ENCODE results near the gene MPP3.
A peak's percentile ranks its signal among the peaks of the same experiment; 100 is the strongest.
"Not testable (repeated sequence)": the region's sequence is repeated elsewhere in the genome, so short reads cannot be mapped to it uniquely, and the experiment has no call there.

Gene MPP3

DNA sequence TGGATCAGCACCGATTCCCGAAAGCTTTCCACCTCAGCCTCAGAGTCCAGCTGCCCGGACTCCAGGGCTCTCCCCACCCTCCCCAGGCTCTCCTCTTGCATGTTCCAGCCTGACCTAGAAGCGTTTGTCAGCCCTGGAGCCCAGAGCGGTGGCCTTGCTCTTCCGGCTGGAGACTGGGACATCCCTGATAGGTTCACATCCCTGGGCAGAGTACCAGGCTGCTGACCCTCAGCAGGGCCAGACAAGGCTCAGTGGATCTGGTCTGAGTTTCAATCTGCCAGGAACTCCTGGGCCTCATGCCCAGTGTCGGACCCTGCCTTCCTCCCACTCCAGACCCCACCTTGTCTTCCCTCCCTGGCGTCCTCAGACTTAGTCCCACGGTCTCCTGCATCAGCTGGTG is 29.0 kb upstream of the MPP3 start:
- DNase-seq (ENCODE audit: low read depth), result no peak

DNA sequence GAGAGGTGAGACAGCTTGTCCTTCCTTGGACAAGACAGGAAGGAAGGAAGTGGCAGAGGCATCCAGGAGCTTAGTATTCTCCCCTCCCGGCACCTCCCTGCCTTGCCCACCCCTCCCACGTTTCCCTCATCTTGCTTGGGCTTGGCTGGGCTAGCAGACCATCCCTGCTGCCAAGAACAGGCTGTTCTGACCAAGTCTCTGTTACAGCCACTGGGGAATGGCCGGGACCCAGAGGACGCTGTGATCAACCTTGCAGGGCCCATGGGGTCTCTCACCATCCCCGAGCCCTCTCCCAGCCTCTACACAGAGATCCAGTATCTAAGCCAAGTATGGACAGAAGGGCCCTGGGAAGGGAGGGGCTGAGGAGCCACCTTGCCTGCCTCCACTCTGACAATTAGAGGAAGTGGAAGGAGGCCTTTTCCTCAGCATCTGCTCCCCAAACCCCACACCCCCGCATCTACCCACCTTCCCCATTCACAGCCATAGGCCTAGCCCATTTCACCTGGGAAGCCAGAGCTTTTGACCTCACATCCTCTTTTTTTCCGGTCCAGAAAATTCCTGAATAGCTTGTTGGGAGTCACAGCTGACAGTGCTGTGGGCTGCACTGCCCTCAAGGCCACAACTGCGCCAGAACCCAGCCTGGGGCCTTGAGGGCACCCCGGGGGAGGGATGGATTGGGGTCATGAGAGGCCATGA is 28.1 kb upstream of the MPP3 start:
- no peak for DNase-seq (ENCODE audit: low read depth)

DNA sequence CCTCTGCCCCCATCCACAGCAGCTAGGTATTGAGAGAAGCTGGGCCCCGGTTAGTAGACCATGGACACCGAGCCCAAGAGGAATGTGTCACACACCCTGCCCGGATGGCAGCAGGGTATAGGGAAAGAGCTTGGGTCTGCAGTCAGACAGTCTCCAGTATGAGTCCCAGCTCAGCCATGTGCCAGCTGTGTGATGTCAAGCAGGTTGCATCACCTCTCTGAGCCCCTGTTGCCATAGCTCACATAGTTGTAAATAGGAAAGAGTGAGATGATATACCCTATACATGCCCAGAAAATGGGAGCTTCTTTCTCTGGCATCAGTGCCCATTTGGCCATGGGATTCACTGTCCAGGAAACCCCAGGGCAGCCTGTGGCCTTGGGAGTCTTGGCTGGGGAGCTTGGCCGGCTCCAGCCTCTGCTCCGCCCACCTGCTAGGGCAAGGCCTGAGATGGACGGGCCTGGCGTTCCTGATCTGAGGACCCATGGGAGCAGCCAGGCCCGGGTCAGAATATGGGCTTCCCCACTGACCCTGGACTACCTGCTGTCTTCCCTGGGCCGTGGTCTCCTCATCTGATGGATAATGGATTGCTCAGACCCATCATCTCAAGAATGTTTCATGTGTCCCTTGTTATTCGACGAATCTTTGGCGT is 27.3 kb upstream of the MPP3 start:
- no peak for DNase-seq (ENCODE audit: low read depth)

GRCh38 chr17:43857957-43858600 is 25.1 kb upstream of the MPP3 start:
- no peak for DNase-seq (ENCODE audit: low read depth)

DNA sequence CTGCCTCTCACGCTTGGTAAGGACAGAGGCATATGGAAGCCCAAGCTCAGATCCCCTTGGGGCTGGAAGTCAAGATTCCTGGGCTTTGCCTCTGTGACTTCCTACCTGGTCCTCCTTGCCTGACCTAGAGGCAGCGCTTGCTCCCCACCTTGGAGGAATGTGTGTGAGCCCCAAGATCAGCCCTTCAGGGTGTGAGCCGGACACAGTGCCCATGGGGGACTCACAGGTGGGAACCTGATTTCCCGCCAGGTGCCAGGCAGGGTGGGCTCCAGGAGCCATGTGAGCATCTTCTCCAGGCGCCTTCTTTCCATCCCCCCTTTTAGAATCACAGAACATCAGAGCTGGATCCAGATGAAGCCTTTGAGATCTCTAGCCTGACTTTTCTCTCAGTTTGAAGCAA is 24.2 kb upstream of the MPP3 start:
- no peak for DNase-seq (ENCODE audit: low read depth)

GRCh38 chr17:43856141-43856540 is 23.2 kb upstream of the MPP3 start:
- no peak for DNase-seq (ENCODE audit: low read depth)

DNA sequence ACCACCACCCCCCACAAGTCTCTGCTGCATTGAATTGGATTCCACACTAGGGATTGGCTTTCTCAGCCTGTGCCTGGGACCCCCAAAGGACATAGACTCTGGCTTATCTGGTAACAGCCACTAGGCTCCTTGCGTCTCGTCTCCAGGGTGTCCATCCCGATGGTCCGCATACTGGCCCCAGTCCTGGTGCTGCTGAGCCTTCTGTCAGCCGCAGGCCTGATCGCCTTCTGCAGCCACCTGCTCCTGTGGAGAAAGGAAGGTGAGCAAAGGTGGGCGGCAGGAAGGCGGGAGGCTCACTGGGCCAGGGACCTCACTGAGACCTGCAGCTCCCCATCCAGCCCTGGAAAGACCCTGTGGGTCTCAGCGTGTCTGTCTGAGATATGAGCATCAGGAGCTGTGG is 22.1 kb upstream of the MPP3 start:
- no peak for DNase-seq (ENCODE audit: low read depth)

DNA sequence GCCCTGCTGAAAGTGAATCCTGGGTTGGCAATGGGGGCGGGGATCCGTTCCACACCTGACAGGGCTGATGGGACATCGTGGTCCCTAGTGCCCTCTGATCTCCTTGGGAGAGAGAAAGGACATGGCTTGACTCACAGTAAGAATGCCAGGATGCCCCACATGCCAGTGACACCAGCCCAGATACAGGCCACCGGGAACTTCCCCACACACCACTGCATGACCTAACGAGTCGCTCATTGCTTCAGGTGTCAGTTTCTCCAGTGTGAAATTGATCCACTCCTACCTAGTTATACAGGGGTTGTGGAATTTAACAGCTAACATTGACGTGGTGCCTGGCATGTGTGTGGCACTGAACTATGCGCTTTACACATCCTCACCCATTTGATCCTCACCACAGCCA is 21.6 kb upstream of the MPP3 start:
- no peak for DNase-seq (ENCODE audit: low read depth)

- no peak for DNase-seq (ENCODE audit: low read depth)
These were observed 20.6 kb upstream of the MPP3 start for GRCh38 chr17:43853546-43853945.

- DNase-seq (ENCODE audit: low read depth), result no peak
These were observed 19.6 kb upstream of the MPP3 start for GRCh38 chr17:43852571-43852970.

- no peak for DNase-seq (ENCODE audit: low read depth)
These were observed 16.2 kb upstream of the MPP3 start for GRCh38 chr17:43849116-43849515.

- DNase-seq (ENCODE audit: low read depth), result no peak
These were observed 15.7 kb upstream of the MPP3 start for GRCh38 chr17:43848601-43849000.

DNA sequence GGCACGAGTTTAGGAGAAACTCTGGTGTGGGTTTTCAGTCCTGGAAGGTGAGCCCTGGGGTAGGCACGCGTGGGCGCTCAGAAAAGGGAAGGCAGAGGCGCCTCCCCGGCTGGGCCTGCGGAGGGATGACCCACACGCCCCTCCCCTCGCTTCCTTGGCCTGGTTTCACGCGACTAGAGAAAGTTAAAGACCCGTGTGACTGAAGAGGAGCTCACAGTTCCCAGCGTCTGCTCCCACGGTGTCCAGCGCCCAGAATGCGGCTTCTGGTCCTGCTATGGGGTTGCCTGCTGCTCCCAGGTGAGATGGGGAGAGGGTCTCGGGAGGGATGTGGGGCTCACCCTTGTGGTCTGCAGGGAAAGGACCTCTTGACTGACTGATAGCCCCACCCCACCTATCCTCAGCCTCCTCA is 14.0 kb upstream of the MPP3 start, which contains the start of gene CD300LG:
CD300LG (plus strand) TSS at position 214 of the 409 bp plus-strand sequence; CDS start at position 255, 41 bp downstream.
- no peak for DNase-seq (ENCODE audit: low read depth)

DNA sequence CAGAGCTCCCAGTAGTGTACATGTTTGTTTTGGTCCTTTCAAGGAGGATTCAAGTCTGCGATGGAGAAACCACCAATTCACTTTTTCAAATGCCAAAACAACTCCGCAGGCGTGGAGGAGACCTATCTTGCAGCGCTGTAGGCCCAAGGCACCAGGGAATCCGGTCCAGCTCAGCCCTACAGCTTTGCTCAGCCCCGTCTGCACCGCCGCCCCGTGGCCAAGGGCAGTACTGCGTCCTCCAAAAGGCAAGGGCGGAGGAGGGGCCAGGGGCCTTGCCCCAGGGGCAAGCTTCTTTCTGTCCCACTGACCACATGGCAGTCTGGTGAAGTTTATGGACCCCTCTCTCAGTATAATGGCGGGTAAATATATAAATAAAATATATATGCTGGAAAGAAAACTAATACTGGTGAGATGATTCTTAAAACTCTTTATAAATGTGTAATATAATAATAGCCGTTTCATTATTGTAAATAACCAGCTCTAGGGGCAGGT is 13.3 kb upstream of the MPP3 start:
- DNase-seq (ENCODE audit: low read depth), result peak; percentile 78

DNA sequence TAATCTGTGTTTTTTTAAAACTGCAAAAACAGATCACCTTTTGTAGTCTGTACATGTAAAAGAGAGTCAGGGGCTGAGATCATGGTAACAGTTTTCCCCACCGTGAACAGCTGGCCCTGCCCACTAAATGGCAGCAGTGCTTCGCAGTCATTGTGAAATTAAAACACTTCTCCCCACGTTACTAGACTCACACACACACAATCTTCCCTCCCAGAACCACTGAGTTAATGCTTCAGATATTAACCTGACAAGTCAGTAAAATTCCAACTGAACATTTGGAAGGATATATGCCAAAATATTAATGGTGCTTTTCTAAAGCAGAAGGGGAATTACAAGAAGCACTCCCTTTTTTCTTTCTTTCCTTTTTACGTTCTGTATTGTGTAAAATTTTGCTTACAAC is 12.8 kb upstream of the MPP3 start:
- no peak for DNase-seq (ENCODE audit: low read depth)

DNA sequence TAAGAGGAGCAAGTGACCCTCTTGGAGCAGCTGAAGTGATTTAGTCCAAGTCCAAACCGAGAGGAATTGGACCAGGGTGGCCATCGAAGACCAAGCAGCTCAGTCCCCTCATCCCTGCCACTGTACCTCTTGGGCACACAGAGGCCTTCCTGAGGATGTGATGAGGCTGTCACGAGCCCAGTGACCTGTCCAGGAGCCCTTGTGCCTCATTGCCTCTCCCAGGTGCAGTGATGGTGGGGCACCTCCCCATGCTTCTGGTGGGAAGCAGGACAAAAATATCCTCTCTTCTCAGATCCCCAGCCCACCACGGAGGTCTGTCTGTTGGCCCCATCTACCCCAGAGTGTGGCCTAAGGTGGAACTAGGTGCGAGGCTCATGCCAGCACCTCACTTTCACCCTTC is 11.3 kb upstream of the MPP3 start:
- no peak for DNase-seq (ENCODE audit: low read depth)

GRCh38 chr17:43842975-43843325 is 10.0 kb upstream of the MPP3 start:
- DNase-seq (ENCODE audit: low read depth), result no peak

GRCh38 chr17:43842091-43842974 is 9.4 kb upstream of the MPP3 start:
- DNase-seq (ENCODE audit: low read depth), result not testable (repeated sequence)

- DNase-seq (ENCODE audit: low read depth), result no peak
These were observed 8.3 kb upstream of the MPP3 start for GRCh38 chr17:43841282-43841681.

GRCh38 chr17:43840814-43841213 is 7.9 kb upstream of the MPP3 start:
- no peak for DNase-seq (ENCODE audit: low read depth)

DNA sequence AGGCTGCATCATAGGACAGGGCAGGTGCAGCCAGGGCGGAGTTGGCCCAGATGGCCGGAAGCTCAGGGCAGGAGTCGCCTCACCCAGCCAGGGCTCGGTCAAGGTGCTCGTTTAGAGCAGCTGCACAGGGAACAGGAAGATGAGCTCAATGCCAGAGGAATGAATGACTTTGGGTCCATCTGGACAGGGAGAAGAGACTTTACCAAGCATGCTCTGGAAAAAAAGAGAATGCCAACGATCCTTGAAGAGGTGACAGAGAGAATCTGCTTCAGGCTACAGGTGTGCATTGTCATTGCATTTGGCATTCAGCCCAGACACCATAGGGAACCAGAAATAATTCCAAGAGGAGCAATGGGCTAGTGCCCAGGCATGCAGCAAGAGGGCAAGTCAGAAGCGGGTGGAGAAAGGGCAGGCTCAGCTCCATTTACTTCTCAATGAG is 6.7 kb upstream of the MPP3 start:
- DNase-seq (ENCODE audit: low read depth), result no peak

- DNase-seq (ENCODE audit: low read depth), result no peak
These were observed 1.2 kb upstream of the MPP3 start for GRCh38 chr17:43834106-43834505.
